OCI-LY7 (cell line): ENCODE data around the gene GLIS1. TPM values are rescaled to one million over a fixed set of nuclear protein-coding genes. Genes with fewer than 3 reads are reported as not detected.

ENCODE experiments used
- BruUV-seq: library from RNA; stranded (reverse); fragments of 400-500 nt; replicated peaks from 2 replicates; lab custom pipeline; 2021; lab: Mats Ljungman, UMichigan
- CTCF ChIA-PET: fragments of 300-600 bp; sonication (Branson Sonifier 250); formaldehyde crosslinking; loops from one replicate; lab custom pipeline; 2022; ENCODE audit warnings: antibody characterized with exemption; ENCODE audit not compliant: unreplicated experiment; lab: Charles Lee
- POLR2A ChIA-PET: fragments of 300-600 bp; sonication (Branson Sonifier 250); formaldehyde crosslinking; loops from one replicate; lab custom pipeline; 2022; ENCODE audit warnings: antibody characterized with exemption; lab: Charles Lee
- DNase-seq: peaks from one replicate; pipeline ENCODE4 v3.0.0-alpha.2; 2015; ENCODE audit warnings: low spot score
- H2AFZ ChIP-seq: fragments of 200-600 bp; sonication (generic), shearing (Covaris generic); 2 replicates; pipeline ENCODE4 v1.6.1; 2014; ENCODE audit warnings: mild to moderate bottlenecking, antibody characterized with exemption, low read length, moderate library complexity
- H3K27ac ChIP-seq: fragments of 200-600 bp; sonication (generic); 2 replicates; pipeline ENCODE4 v1.5.1; 2014; ENCODE audit warnings: mixed run types, low read depth, mild to moderate bottlenecking, moderate library complexity, low read length, inconsistent platforms; ENCODE audit not compliant: poor library complexity, severe bottlenecking
- H3K36me3 ChIP-seq: fragments of 200-600 bp; sonication (generic); 2 replicates; pipeline ENCODE4 v1.6.1; 2014; ENCODE audit warnings: mild to moderate bottlenecking, antibody characterized with exemption, low read length, moderate library complexity, mixed read lengths; ENCODE audit not compliant: insufficient read depth
- H3K4me1 ChIP-seq: fragments of 200-600 bp; sonication (generic); 2 replicates; pipeline ENCODE4 v1.5.1; 2014; ENCODE audit warnings: mild to moderate bottlenecking, low read length; ENCODE audit not compliant: insufficient read depth, poor library complexity, severe bottlenecking
- H3K4me2 ChIP-seq: fragments of 200-600 bp; sonication (generic); 2 replicates; pipeline ENCODE4 v1.6.1; 2014; ENCODE audit warnings: mild to moderate bottlenecking, low read length
- H3K4me3 ChIP-seq: fragments of 200-600 bp; sonication (generic); 2 replicates; pipeline ENCODE4 v1.5.1; 2014; ENCODE audit warnings: mild to moderate bottlenecking, low read depth, low read length; ENCODE audit not compliant: poor library complexity, severe bottlenecking
- H3K79me2 ChIP-seq: fragments of 200-600 bp; sonication (generic); 2 replicates; pipeline ENCODE4 v1.6.1; 2016; ENCODE audit warnings: low read depth, mild to moderate bottlenecking, low read length, moderate library complexity, mixed read lengths; ENCODE audit not compliant: insufficient read depth
- H3K9me2 ChIP-seq: fragments of 200-600 bp; sonication (generic); 2 replicates; pipeline ENCODE4 v1.6.1; 2016; ENCODE audit warnings: mild to moderate bottlenecking, low read length, mixed read lengths; ENCODE audit not compliant: insufficient read depth
- H3K9me3 ChIP-seq: fragments of 200-600 bp; sonication (generic); 2 replicates; pipeline ENCODE4 v1.6.1; 2014; ENCODE audit warnings: mild to moderate bottlenecking, mixed run types, low read length, mixed read lengths
- H4K20me1 ChIP-seq: fragments of 200-600 bp; sonication (generic); 2 replicates; pipeline ENCODE4 v1.6.1; 2014; ENCODE audit warnings: mild to moderate bottlenecking, antibody characterized with exemption, low read length, moderate library complexity, mixed read lengths; ENCODE audit not compliant: insufficient read depth
- EZH2phosphoT487 ChIP-seq: fragments of 200-600 bp; sonication (generic); IDR thresholded peaks from 2 replicates; pipeline ENCODE4 v1.6.1; 2018; ENCODE audit warnings: low read depth, borderline replicate concordance, mild to moderate bottlenecking, mixed run types, antibody characterized with exemption, low read length, moderate library complexity, mixed read lengths
- intact Hi-C: fragments of 100-400 bp; cut with micrococcal nuclease; formaldehyde crosslinking; loops from one replicate; pipeline ENCODE4 v1.10.0; 2022; ENCODE audit not compliant: unreplicated experiment
- total RNA-seq, 2 experiments: library from RNA; depleted of rRNA in 1 of 2; stranded (reverse); fragments of >200 nt in 1 of 2; shearing (Covaris generic) in 1 of 2; gene quantifications; 2 replicates each; pipeline ENCODE4 v1.2.3, GENCODE V29; 2014 to 2022
- TF ChIP-seq, protein P1 (sequence below): fragments of 200-600 bp; sonication (generic); conservative IDR thresholded peaks from 2 replicates; pipeline ENCODE4 v1.5.1; 2014; ENCODE audit warnings: mild to moderate bottlenecking, antibody characterized with exemption, low read length, moderate library complexity, mixed read lengths

Gene GLIS1
- total RNA-seq, 2 experiments from 2014 or later = not detected

DNA sequence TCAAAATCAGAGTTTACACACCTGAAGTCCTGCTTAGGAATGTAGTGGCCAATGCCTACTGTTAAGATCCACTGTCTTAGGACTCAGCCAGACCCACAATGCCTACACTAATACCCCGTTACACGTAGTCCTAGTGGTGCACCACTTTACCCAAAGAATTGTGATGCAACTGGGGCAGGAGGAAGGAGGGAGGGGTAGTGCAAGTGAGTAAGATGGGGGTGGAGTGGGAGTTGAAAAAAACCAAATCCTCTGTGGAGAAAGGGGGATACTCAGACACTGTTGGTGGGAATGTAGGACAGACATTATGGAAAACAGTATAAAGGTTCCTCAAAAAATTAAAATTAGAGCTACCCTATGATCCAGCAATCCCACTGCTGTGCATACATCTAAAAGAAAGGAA is 19.5 kb downstream of the GLIS1 start:
- ChIA-PET CTCF (no interaction called here), POLR2A (no interaction called here)
- intact Hi-C loops = no loop called here
- no peaks in the 10 kb centered on the region for H3K79me2 ChIP-seq
- BruUV-seq = no TSS peak
- no peaks in the 10 kb centered on the region for H3K36me3 ChIP-seq
- no peaks in the 10 kb centered on the region for H4K20me1 ChIP-seq
- no peaks in the 10 kb centered on the region for H3K4me1 ChIP-seq
- H3K9me2 ChIP-seq = no peaks in the 10 kb centered on the region
- H3K9me3 ChIP-seq = no peaks in the 10 kb centered on the region
- H3K4me2 ChIP-seq = no peak overlapping the region
- H2AFZ ChIP-seq = no peak overlapping the region
- no peak for DNase-seq
- no peak overlapping the region for H3K4me3 ChIP-seq
- H3K27ac ChIP-seq = no peak overlapping the region
- TF ChIP-seq, protein P1, sequence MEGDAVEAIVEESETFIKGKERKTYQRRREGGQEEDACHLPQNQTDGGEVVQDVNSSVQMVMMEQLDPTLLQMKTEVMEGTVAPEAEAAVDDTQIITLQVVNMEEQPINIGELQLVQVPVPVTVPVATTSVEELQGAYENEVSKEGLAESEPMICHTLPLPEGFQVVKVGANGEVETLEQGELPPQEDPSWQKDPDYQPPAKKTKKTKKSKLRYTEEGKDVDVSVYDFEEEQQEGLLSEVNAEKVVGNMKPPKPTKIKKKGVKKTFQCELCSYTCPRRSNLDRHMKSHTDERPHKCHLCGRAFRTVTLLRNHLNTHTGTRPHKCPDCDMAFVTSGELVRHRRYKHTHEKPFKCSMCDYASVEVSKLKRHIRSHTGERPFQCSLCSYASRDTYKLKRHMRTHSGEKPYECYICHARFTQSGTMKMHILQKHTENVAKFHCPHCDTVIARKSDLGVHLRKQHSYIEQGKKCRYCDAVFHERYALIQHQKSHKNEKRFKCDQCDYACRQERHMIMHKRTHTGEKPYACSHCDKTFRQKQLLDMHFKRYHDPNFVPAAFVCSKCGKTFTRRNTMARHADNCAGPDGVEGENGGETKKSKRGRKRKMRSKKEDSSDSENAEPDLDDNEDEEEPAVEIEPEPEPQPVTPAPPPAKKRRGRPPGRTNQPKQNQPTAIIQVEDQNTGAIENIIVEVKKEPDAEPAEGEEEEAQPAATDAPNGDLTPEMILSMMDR = no peak
- TF ChIP-seq EZH2phosphoT487 = no peak

DNA sequence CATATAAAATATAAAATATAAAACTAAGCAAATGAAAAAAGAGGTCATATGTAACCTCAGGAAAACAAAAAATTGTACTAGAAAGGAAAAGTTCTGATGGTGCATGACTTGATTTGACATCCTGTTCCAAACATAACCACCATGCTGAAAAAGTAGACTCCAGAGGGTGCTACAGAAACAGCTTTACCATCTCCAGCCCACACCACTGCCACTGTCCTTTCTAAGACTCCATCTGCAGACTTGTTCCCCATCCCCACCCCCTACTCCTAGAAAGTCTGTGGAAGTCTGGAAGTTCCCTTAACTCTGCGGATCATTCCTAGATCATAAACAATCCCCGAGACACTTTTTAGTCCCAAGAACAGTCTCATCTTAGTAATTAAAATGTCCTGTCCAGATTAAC is 20.5 kb downstream of the GLIS1 start:
- Histone ChIP-seq H4K20me1 (no peaks in the 10 kb centered on the region), H3K4me1 (no peaks in the 10 kb centered on the region), H3K27ac (no peak overlapping the region), H3K36me3 (no peaks in the 10 kb centered on the region), H3K9me3 (no peaks in the 10 kb centered on the region), H3K79me2 (no peaks in the 10 kb centered on the region), H3K4me2 (no peak overlapping the region), H3K9me2 (no peaks in the 10 kb centered on the region), H3K4me3 (no peak overlapping the region), H2AFZ (no peak overlapping the region)
- intact Hi-C loops = no loop called here
- POLR2A ChIA-PET = no interaction called here
- no TSS peak for BruUV-seq
- CTCF ChIA-PET = interaction anchor here (0.6 kb wide), 1 partner anchor 50 kb away, joined by 3 read pairs; no protein-coding TSS in a partner anchor
- TF ChIP-seq, protein P1 = no peak
- DNase-seq = no peak

DNA sequence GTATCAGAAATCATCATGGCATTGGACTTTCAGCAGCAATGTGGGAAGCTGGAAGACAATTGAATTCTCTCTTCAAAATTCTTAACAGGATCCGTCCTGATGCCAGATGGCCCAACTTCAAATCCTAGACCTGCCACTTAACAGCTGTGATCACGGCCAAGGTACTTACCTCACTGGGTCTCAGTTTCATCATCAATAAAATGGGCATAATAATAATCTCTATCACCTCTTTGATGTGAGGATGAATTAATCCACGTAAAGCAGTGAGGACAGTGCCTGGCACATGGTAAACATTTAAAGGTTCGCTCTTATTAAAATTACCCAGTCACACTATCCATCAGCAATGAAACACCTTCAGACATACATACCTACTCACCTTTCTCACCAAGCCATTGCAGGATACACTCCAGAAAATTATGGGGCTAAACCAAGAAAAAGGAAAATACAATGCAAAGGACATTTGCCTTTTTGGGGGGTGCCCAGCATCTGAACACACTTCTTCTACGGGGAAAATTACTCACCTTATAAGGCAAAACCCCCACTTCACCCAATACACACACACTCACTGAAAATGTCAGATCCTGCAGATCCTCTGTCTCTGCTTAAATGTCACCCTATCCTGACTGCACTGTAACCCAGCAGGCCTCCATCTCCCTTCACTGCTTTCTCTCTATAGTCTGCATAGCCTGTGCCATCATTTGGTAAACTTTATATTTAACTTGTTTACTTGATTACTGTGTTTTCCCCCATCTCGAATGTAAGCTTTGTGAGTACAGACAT is 21.7 kb downstream of the GLIS1 start:
- no TSS peak for BruUV-seq
- no peaks in the 10 kb centered on the region for H3K9me3 ChIP-seq
- intact Hi-C loops = no loop called here
- H3K4me3 ChIP-seq = no peak overlapping the region
- no peaks in the 10 kb centered on the region for H3K4me1 ChIP-seq
- no peak overlapping the region for H3K27ac ChIP-seq
- POLR2A ChIA-PET = no interaction called here
- H3K4me2 ChIP-seq = no peak overlapping the region
- H3K79me2 ChIP-seq = no peaks in the 10 kb centered on the region
- DNase-seq = no peak
- CTCF ChIA-PET = no interaction called here
- H3K9me2 ChIP-seq = no peaks in the 10 kb centered on the region
- no peak for TF ChIP-seq EZH2phosphoT487
- TF ChIP-seq, protein P1 = no peak
- H3K36me3 ChIP-seq = no peaks in the 10 kb centered on the region
- no peak overlapping the region for H2AFZ ChIP-seq
- H4K20me1 ChIP-seq = no peaks in the 10 kb centered on the region
